Esophagus muscularis mucosa (tissue), 4 donors: ENCODE data around the gene GMEB2. TPM values are rescaled to one million over a fixed set of nuclear protein-coding genes. Genes with fewer than 3 reads are reported as not detected.

Source experiments
- DNase-seq: peaks from one replicate; pipeline ENCODE4 v3.0.0-alpha.2; 2017; ENCODE audit errors: extremely low spot score
- H3K27ac ChIP-seq, 4 donors: fragments of 200-600 bp; sonication (generic); replicated peaks in 1 of 4; 1 replicate in 3 of 4; 2 replicates in 1 of 4; pipeline ENCODE4 v1.5.1; 2016 to 2019; ENCODE audit warnings: mild to moderate bottlenecking in 1 of 4
- H3K27me3 ChIP-seq, 4 donors: fragments of 200-600 bp; sonication (generic); one replicate each; pipeline versions ENCODE4 v1.5.1 to v1.6.0; 2016 to 2019
- H3K36me3 ChIP-seq, 4 donors: fragments of 200-600 bp; sonication (generic); one replicate each; pipeline ENCODE4 v1.5.1; 2016 to 2019
- H3K4me1 ChIP-seq, 4 donors: fragments of 200-600 bp; sonication (generic); one replicate each; pipeline ENCODE4 v1.5.1; 2016 to 2019
- H3K4me3 ChIP-seq, 4 donors: fragments of 200-600 bp; sonication (generic); 1 replicate in 2 of 4; 2 replicates in 2 of 4; pipeline ENCODE4 v1.5.1; 2016 to 2019; ENCODE audit warnings: mild to moderate bottlenecking in 4 of 4, moderate library complexity in 1 of 4
- H3K9me3 ChIP-seq, 4 donors: fragments of 200-600 bp; sonication (generic); 1 replicate in 3 of 4; 2 replicates in 1 of 4; pipeline ENCODE4 v1.5.1; 2016 to 2019
- CTCF ChIP-seq, 3 experiments: fragments of 200-600 bp in 2 of 3; fragments of 450-650 bp in 1 of 3; sonication (generic) in 2 of 3; IDR thresholded peaks; one replicate each; pipeline ENCODE4 v1.5.1; 2017 to 2019; ENCODE audit warnings: antibody characterized with exemption in 3 of 3, mild to moderate bottlenecking in 2 of 3, moderate library complexity in 1 of 3
- EP300 ChIP-seq: sonication (generic); formaldehyde crosslinking; IDR thresholded peaks from one replicate; pipeline ENCODE4 v1.6.1; 2017; ENCODE audit warnings: antibody characterized with exemption
- POLR2A ChIP-seq: fragments of 450-650 bp; IDR thresholded peaks from one replicate; pipeline ENCODE4 v1.6.1; 2017; ENCODE audit warnings: antibody characterized with exemption, moderate library complexity, mild to moderate bottlenecking, low read depth
- POLR2AphosphoS5 ChIP-seq, 2 donors: sonication (generic); formaldehyde crosslinking; IDR thresholded peaks; one replicate each; pipeline ENCODE4 v1.6.1; 2017; ENCODE audit warnings: antibody characterized with exemption in 2 of 2
- WGBS: methylation state at CpG from one replicate; pipeline ENCODE4 v1.1.5; 2018; 5-methylcytosine and 5-hydroxymethylcytosine counted together
- intact Hi-C: fragments of 100-400 bp; cut with DNase I; formaldehyde crosslinking; loops from one replicate; pipeline ENCODE4 v1.15.1; 2023
- total RNA-seq, 4 donors: library from RNA; depleted of rRNA; stranded (reverse); fragments of >200 nt; gene quantifications; one replicate each; pipeline versions ENCODE4 v1.1.0 to v1.2.1, GENCODE V29; 2016

Gene GMEB2
- total RNA-seq, 4 donors from 2014 or later = 11.1 to 19.1 (median 14.0) TPM

DNA sequence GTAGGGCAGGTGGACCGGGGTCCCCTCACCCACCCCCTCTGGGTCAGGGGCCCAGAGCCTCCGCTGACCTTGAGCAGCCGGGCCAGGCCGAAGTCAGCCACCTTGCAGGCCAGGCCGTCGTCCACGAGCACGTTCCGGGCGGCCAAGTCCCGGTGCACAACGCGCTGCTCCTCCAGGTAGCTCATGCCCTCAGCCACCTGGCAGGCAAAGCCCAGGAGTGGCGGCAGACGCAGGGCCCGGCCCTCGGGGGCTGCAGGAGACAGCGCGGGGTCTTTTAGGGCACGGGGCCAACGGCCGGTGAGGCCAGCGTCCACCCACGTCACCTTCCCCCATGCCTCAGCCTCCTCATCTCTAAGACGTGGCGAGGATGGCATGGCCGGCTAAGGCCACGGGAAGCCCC, 85.5 kb downstream of the GMEB2 start:
- H3K4me3 ChIP-seq = no peak overlapping the region
- DNase-seq = no peak
- intact Hi-C loops = no loop called here
- no peaks in the 10 kb centered on the region for H3K9me3 ChIP-seq
- H3K27ac ChIP-seq = no peak overlapping the region
- peaks cover 14 to 22% (median 18%) of the 10 kb centered on the region in 4 donors for H3K4me1 ChIP-seq
- H3K27me3 ChIP-seq = peaks cover 0 to 53% (median 8%) of the 10 kb centered on the region in 4 donors
- H3K36me3 ChIP-seq = no peaks in the 10 kb centered on the region
- 88% methylated on average over 16 of the region's 28 CpGs for WGBS
- TF ChIP-seq CTCF (IDR thresholded peaks at IDR 0.05) = no peak

GRCh38 chr20:63540417-63541186, 86.3 kb downstream of the GMEB2 start:
- intact Hi-C loops = no loop called here
- Histone ChIP-seq H3K36me3 (no peaks in the 10 kb centered on the region), H3K27me3 (peaks cover 0 to 52% (median 9%) of the 10 kb centered on the region in 4 donors), H3K9me3 (no peaks in the 10 kb centered on the region), H3K4me3 (no peak overlapping the region), H3K4me1 (peaks cover 14 to 23% (median 19%) of the 10 kb centered on the region in 4 donors), H3K27ac (no peak overlapping the region)
- no peak for TF ChIP-seq POLR2AphosphoS5 (IDR thresholded peaks at IDR 0.05)
- WGBS = 78% methylated on average over 10 of the region's 49 CpGs
- no peak for DNase-seq

GRCh38 chr20:63539441-63540370, 87.2 kb downstream of the GMEB2 start:
- H3K36me3 ChIP-seq = no peaks in the 10 kb centered on the region
- no peak overlapping the region for H3K27ac ChIP-seq
- no peaks in the 10 kb centered on the region for H3K9me3 ChIP-seq
- TF ChIP-seq POLR2A = no peak
- TF ChIP-seq EP300 = no peak
- no peak for TF ChIP-seq POLR2AphosphoS5 (IDR thresholded peaks at IDR 0.05)
- TF ChIP-seq CTCF (IDR thresholded peaks at IDR 0.05) = no peak
- intact Hi-C loops = loop anchor here (2.0 to 10.0 kb wide), 2 partner anchors 115 to 257 kb away; partner anchors contain the start of genes RTEL1 and STMN3
- DNase-seq = no peak
- H3K4me1 ChIP-seq = peaks cover 16 to 31% (median 25%) of the 10 kb centered on the region in 4 donors
- WGBS = 89% methylated on average over 19 of the region's 29 CpGs
- H3K4me3 ChIP-seq = no peak overlapping the region
- H3K27me3 ChIP-seq = peaks cover 0 to 53% (median 15%) of the 10 kb centered on the region in 4 donors

- WGBS = 83% methylated on average over 10 of the region's 12 CpGs
- H3K9me3 ChIP-seq = no peaks in the 10 kb centered on the region
- H3K4me1 ChIP-seq = peaks cover 16 to 34% (median 27%) of the 10 kb centered on the region in 4 donors
- TF ChIP-seq EP300 = no peak
- TF ChIP-seq POLR2A = no peak
- TF ChIP-seq POLR2AphosphoS5 (IDR thresholded peaks at IDR 0.05) = no peak
- no peak for TF ChIP-seq CTCF (IDR thresholded peaks at IDR 0.05)
- no peak overlapping the region for H3K4me3 ChIP-seq
- no peak for DNase-seq
- H3K36me3 ChIP-seq = no peaks in the 10 kb centered on the region
- peaks cover 0 to 57% (median 22%) of the 10 kb centered on the region in 4 donors for H3K27me3 ChIP-seq
- H3K27ac ChIP-seq = no peak overlapping the region
- intact Hi-C loops = loop anchor here (2.0 to 10.0 kb wide), 2 partner anchors 116 to 258 kb away; partner anchors contain the start of genes RTEL1 and STMN3
Observed at GRCh38 chr20:63539092-63539430, 87.8 kb downstream of the GMEB2 start.
